GM12892 (cell line): ENCODE results near the gene TAF11L12.
"Not testable (repeated sequence)": the region's sequence is repeated elsewhere in the genome, so short reads cannot be mapped to it uniquely, and the experiment has no call there.

Experiments used
- POLR2A ChIP-seq: IDR thresholded peaks from 2 replicates; pipeline ENCODE4 v1.6.1; 2011; ENCODE audit warnings: low read depth, low read length, control low read depth
- POLR2AphosphoS5 ChIP-seq: IDR thresholded peaks from 2 replicates; pipeline ENCODE4 v1.6.1; 2011; ENCODE audit warnings: low read depth, low read length, control low read depth

GRCh38 chr5:17594255-17594654 lies 15.9 kb upstream of the TAF11L12 start, which contains the start of gene TAF11L9:
- TF ChIP-seq POLR2AphosphoS5, POLR2A: not testable (repeated sequence)
